HUES6 (cell line): ENCODE data around the gene IRGC.
A peak's percentile ranks its signal among the peaks of the same experiment; 100 is the strongest.

Experiments
- H3K27ac ChIP-seq: 2 replicates; pipeline ENCODE4 v1.7.0; 2013; ENCODE audit warnings: low read depth, mild to moderate bottlenecking, low read length, inconsistent platforms
- H3K27me3 ChIP-seq: 2 replicates; pipeline ENCODE4 v1.6.1; 2013; ENCODE audit warnings: low read length; ENCODE audit not compliant: control insufficient read depth, insufficient read depth
- H3K36me3 ChIP-seq: 2 replicates; pipeline ENCODE4 v1.6.1; 2013; ENCODE audit warnings: low read length; ENCODE audit not compliant: control insufficient read depth, insufficient read depth
- H3K4me1 ChIP-seq: 2 replicates; pipeline ENCODE4 v1.6.1; 2013; ENCODE audit warnings: low read length; ENCODE audit not compliant: control insufficient read depth, insufficient read depth
- H3K4me3 ChIP-seq: 2 replicates; pipeline ENCODE4 v1.5.1; 2013; ENCODE audit warnings: low read depth, low read length
- H3K9ac ChIP-seq: one replicate; pipeline ENCODE4 v1.6.1; 2013; ENCODE audit warnings: mild to moderate bottlenecking, low read length
- H3K9me3 ChIP-seq: 2 replicates; pipeline ENCODE4 v1.6.1; 2013; ENCODE audit warnings: low read depth, low read length; ENCODE audit not compliant: control insufficient read depth, insufficient read depth

IRGC gene

GRCh38 chr19:43715776-43716175, at the start of gene IRGC:
IRGC (plus strand) TSS chr19:43716076; CDS start chr19:43718559, 2,483 bp downstream.
- Histone ChIP-seq H3K9me3 (no peaks in the 10 kb centered on the region), H3K27me3 (no peaks in the 10 kb centered on the region), H3K9ac (no peak within 1 kb of the TSS), H3K4me3 (no peak within 1 kb of the TSS), H3K36me3 (no peaks in the 10 kb centered on the region), H3K4me1 (no peaks in the 10 kb centered on the region), H3K27ac (no peak within 1 kb of the TSS)

GRCh38 chr19:43667126-43667875, 48.6 kb upstream of the IRGC start:
- Histone ChIP-seq H3K4me1 (peaks cover 21% of the 10 kb centered on the region), H3K4me3 (peak overlapping the region; percentile 73), H3K36me3 (peaks cover 15% of the 10 kb centered on the region), H3K9me3 (no peaks in the 10 kb centered on the region), H3K27me3 (peaks cover 21% of the 10 kb centered on the region), H3K9ac (peak overlapping the region; percentile 78), H3K27ac (no peak overlapping the region)

GRCh38 chr19:43667876-43668405, 47.9 kb upstream of the IRGC start:
- Histone ChIP-seq H3K9ac (peak overlapping the region; percentile 78), H3K4me1 (peaks cover 23% of the 10 kb centered on the region)

GRCh38 chr19:43668406-43669109, 47.3 kb upstream of the IRGC start:
- H3K27me3 ChIP-seq = peaks cover 22% of the 10 kb centered on the region
- H3K4me1 ChIP-seq = peaks cover 23% of the 10 kb centered on the region
- H3K9ac ChIP-seq = peak overlapping the region; percentile 36
- no peaks in the 10 kb centered on the region for H3K9me3 ChIP-seq
- peak overlapping the region; percentile 73 for H3K4me3 ChIP-seq
- peaks cover 12% of the 10 kb centered on the region for H3K36me3 ChIP-seq
- H3K27ac ChIP-seq = peak overlapping the region; percentile 48; the same call in 1 of the 2 replicates

More at GRCh38 chr19:43667876-43668405, 47.9 kb upstream of the IRGC start:
- Histone ChIP-seq H3K9me3 (no peaks in the 10 kb centered on the region), H3K27me3 (peaks cover 22% of the 10 kb centered on the region), H3K27ac (peak overlapping the region; percentile 10; the same call in 1 of the 2 replicates), H3K36me3 (peaks cover 15% of the 10 kb centered on the region), H3K4me3 (peak overlapping the region; percentile 73)

- H3K9me3 ChIP-seq = no peaks in the 10 kb centered on the region
- H3K4me3 ChIP-seq = no peak overlapping the region
- H3K9ac ChIP-seq = peak overlapping the region; percentile 45
- H3K27ac ChIP-seq = no peak overlapping the region
- peaks cover 30% of the 10 kb centered on the region for H3K4me1 ChIP-seq
- H3K36me3 ChIP-seq = no peaks in the 10 kb centered on the region
- peaks cover 30% of the 10 kb centered on the region for H3K27me3 ChIP-seq
Measured at GRCh38 chr19:43672061-43672679, 43.7 kb upstream of the IRGC start.

GRCh38 chr19:43673637-43674036, 42.2 kb upstream of the IRGC start:
- no peaks in the 10 kb centered on the region for H3K36me3 ChIP-seq
- H3K27ac ChIP-seq = no peak overlapping the region
- no peak overlapping the region for H3K9ac ChIP-seq
- H3K27me3 ChIP-seq = peaks cover 30% of the 10 kb centered on the region
- H3K4me1 ChIP-seq = peaks cover 24% of the 10 kb centered on the region
- H3K9me3 ChIP-seq = no peaks in the 10 kb centered on the region
- H3K4me3 ChIP-seq = no peak overlapping the region

- Histone ChIP-seq H3K9me3 (no peaks in the 10 kb centered on the region), H3K4me1 (peaks cover 24% of the 10 kb centered on the region), H3K27ac (no peak overlapping the region), H3K27me3 (peaks cover 29% of the 10 kb centered on the region), H3K9ac (no peak overlapping the region), H3K4me3 (no peak overlapping the region), H3K36me3 (no peaks in the 10 kb centered on the region)
Measured at GRCh38 chr19:43674183-43674582, 41.7 kb upstream of the IRGC start.

GRCh38 chr19:43674596-43674995, 41.3 kb upstream of the IRGC start:
- H3K27ac ChIP-seq = no peak overlapping the region
- H3K4me3 ChIP-seq = no peak overlapping the region
- no peaks in the 10 kb centered on the region for H3K36me3 ChIP-seq
- H3K9me3 ChIP-seq = no peaks in the 10 kb centered on the region
- H3K4me1 ChIP-seq = peaks cover 24% of the 10 kb centered on the region
- no peak overlapping the region for H3K9ac ChIP-seq
- H3K27me3 ChIP-seq = peaks cover 26% of the 10 kb centered on the region

- Histone ChIP-seq H3K36me3 (no peaks in the 10 kb centered on the region), H3K4me1 (peaks cover 21% of the 10 kb centered on the region), H3K4me3 (no peak overlapping the region), H3K27ac (no peak overlapping the region), H3K9ac (no peak overlapping the region), H3K27me3 (peaks cover 18% of the 10 kb centered on the region), H3K9me3 (no peaks in the 10 kb centered on the region)
Measured at GRCh38 chr19:43675269-43675879, 40.5 kb upstream of the IRGC start.

GRCh38 chr19:43675906-43676305, 40.0 kb upstream of the IRGC start:
- no peak overlapping the region for H3K9ac ChIP-seq
- no peak overlapping the region for H3K4me3 ChIP-seq
- H3K4me1 ChIP-seq = peaks cover 16% of the 10 kb centered on the region; the same call in 1 of the 2 replicates
- no peak overlapping the region for H3K27ac ChIP-seq
- H3K9me3 ChIP-seq = no peaks in the 10 kb centered on the region
- no peaks in the 10 kb centered on the region for H3K36me3 ChIP-seq
- H3K27me3 ChIP-seq = peaks cover 12% of the 10 kb centered on the region; the same call in 1 of the 2 replicates
